HK-2 (cell line): ENCODE results near the gene TPO.

ENCODE experiments used
- DNase-seq: peaks from one replicate; pipeline ENCODE4 v3.0.0-alpha.2; 2018; ENCODE audit not compliant: unreplicated experiment

The TPO gene

GRCh38 chr2:1448009-1448408 lies 34.7 kb downstream of the TPO start:
- no peak for DNase-seq

DNA sequence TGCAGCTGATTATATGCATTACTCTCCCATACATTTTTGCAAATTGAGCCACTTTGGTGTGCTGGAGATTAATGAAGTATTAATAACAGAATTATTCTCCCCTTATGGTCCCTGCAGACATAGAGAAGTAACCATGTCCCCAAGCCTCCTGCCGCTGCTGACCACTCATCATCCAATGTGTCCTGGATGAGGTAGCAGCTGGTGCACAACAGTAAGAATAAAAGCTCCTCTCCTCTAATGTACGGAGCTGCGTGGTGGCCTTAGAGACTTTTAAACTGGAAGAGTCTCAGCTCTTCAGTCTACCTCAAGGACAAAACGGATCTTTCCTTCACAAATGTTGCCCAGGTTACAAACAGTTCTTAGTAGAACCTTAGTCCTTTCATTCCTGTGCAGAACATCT lies 37.7 kb downstream of the TPO start:
- no peak for DNase-seq

DNA sequence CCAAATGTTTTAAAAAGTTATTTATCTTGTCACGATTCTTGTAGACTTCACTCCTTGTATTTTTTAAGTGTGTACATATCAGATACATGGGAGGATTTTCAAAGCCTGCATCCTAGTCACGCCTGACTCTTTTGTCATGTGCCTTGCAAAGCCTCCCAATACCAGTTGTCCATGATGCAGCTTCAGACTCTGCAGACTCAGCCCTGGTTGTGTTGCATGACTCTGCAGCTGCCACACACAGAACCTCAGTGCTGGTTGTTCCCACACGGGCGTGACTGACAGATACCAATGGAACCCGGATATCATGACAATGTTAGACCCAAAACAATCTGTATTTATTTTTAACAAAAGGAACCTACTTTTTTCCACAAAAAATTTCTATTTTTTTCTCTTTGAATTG lies 38.2 kb downstream of the TPO start:
- DNase-seq, result no peak

DNA sequence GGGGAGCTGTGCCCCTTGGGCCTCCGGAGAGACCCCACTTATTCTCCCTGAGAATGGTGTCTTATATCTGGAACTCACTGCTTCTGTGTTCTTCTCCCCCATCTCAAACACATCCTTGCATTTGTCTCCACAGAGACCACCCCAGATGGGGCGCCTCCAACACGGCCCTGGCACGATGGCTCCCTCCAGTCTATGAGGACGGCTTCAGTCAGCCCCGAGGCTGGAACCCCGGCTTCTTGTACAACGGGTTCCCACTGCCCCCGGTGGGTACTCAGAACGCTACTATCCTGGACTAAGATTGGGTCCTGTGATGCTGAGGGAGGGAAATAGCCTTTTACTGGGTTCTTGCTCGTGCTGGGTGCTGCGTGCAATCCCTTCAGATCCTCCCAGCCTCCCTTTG lies 40.3 kb downstream of the TPO start:
- no peak for DNase-seq

DNA sequence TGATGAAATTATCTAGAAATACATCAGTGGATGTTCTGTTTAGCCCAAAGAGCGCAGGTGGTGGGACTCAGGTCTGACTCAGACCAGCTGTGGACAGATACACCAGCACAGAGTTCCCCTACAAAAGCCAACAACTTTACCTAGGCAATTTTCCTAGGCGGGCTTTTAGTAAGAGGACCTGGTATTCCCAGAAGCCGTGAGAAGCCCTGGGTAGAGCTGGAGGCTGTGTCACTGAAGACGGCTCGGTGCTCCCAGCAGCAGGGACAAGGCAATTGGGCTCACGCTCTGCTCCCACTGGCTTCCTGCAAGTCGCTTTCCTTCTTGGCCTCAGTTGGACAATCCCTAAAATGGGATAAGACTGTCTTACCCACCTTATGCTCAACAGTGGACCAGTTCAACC lies 41.1 kb downstream of the TPO start:
- DNase-seq, result no peak

GRCh38 chr2:1455466-1455865 lies 42.2 kb downstream of the TPO start:
- no peak for DNase-seq

DNA sequence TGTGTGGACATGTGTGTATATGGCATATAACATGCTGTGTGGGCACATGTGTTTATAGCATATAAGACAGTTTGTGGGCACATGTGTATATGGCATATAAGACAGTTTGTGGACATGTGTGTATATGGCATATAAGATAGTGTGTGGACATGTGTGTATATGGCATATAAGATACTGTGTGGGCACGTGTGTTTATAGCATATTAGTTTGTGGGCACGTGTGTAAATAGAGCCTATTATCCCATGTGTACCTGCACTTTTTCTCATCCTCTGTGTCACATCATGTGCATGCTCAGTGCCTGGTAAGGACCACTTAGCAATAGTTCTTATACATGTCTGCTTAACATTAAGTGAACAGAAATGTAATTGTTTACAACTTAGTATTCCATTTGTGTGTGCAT lies 45.2 kb downstream of the TPO start:
- DNase-seq, result no peak

DNA sequence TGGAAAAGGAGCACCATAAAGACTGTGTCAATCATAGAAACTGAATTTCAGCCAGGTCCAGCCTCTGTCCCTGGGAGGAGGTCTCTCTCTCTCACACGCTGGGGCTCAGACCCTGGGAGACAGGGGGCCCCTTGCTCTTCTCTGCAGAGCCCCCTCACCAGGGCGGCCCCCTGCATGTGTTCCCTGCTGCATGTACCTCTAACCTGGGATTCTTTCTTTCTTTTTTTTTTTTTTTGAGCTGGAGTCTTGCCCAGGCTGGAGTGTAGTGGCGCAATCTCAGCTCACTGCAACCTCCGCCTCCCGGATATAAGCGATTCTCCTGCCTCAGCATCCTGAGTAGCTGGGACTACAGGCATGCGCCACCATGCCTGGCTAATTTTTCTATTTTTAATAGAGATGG lies 46.5 kb downstream of the TPO start:
- no peak for DNase-seq

- DNase-seq, result no peak
Measured at GRCh38 chr2:1460851-1461418, 47.7 kb downstream of the TPO start.

GRCh38 chr2:1461507-1462390 lies 48.5 kb downstream of the TPO start:
- DNase-seq, result no peak

DNA sequence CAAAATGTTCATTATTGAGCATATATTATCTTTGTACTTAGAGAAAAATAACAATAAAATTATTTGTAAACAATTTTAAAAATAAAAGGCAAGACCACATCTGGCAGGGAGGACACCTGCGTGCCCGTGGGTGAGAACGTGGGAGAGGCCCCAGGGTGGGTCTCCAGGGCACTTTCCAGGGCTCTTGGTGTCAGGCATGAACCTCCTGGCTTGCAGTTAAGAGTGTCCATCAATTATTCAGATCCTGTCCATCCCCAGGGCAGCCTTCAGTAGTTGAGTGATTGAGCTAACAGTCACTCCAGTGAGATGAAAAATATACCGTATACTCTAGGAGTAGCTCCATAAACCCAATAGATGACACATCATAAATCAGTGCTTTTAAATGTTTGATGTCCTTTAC lies 49.7 kb downstream of the TPO start:
- DNase-seq, result no peak

DNA sequence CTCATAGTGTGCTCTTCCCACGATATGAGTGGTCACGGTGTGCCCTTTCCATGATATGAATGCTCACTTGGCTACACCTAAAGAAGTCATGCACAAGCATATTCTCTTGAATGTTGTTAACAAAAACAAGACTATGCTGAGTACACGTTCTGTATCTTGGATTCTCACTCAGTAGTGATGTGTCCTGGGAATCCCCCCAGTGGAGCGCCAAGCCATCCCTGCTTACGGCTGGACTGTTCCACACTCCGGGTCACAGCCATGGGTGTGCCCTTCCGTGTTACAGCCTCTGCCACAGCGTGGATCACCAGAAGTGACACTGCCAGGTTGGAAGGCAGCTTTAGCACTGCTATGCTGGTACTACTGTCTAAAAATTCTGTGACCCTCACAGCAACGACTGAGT lies 59.1 kb downstream of the TPO start:
- DNase-seq, result no peak

DNA sequence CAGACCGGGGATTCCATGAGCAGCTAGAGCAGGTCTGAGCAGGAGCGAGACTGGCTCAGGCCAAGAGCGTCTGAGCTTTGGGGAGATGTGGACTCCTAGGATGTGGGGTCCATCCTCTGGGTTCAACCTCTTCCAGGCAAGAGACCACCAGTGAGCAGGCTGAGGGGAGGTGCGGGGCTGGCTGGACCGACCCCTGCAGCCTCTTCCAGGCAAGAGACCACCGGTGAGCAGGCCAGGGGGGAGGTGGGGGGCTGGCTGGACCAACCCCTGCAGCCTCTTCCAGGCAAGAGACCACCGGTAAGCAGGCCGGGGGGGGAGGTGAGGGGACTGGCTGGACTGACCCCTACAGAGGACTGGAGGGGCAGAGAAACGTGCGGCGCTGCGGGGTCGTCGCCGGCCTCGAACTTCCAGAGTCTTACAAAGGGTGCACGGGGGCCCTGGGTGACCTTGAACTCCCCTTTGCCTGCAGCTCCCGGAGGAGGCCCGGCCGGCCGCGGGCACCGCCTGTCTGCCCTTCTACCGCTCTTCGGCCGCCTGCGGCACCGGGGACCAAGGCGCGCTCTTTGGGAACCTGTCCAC lies 63.4 kb downstream of the TPO start:
- no peak for DNase-seq

GRCh38 chr2:1477196-1478040 lies 64.2 kb downstream of the TPO start:
- DNase-seq, result no peak

DNA sequence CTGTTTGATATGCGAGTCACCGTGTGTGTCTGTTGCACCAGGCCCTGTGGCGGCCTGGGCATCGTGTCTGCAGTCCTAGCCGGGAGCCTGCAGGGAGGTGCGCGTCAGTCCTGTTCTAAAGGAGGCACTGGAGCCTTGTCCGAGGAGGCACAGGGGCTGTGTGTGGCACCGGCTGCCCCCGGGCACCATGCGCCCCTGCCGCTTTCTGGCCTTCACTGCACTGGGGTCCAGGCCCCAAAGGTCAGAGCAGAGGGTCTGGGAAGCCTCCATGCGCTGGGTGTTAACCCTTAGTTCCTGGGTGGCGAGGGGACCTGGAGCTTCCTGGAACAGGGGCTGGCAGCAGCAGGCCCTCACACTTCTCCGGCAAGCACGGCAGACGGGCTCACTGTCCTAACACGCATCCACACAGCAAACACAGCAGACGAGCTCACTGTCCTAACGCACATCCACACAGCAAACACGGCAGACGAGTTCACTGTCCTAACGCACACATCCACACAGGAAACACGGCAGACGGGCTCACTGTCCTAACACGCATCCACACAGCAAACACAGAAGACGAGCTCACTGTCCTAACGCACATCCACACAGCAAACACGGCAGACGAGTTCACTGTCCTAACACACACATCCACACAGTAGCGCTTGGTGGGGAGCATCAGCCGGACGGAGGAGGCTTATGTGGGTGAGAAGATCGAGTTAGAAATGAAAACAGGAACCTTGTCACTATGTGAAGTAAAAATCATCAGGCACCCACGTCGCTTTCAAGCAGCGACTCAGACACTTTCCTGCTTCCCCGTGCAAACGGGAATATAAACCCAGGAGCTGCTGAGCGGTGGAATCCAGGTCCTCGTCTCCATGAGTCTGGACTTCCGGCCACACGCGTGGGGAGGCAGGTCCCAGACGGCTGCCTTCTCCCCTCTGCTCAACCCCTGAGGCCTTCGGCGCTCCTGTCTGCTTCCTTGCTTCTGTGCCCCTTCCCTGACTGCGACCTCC lies 65.3 kb downstream of the TPO start:
- DNase-seq, result no peak

GRCh38 chr2:1479346-1479745 lies 66.1 kb downstream of the TPO start:
- no peak for DNase-seq

DNA sequence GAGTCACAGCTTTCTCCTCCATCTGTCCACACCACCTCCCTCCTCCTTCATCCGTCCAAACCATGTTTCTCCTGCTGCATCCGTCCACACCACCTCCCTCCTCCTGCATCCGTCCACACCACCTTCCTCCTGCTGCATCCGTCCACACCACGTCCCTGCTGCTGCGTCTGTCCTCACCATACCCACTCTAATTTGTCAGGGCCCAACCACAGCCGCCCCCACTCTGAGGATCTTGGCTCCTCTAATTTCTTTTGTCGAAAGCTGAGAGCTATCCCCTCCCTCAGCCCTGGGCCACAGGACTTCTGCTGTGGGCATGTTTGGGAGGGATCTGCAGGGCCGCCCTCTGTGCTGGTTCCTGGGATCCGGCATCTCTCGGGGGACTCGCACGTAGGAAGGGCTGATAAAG lies 67.4 kb downstream of the TPO start:
- DNase-seq, result no peak

GRCh38 chr2:1481406-1482252 lies 68.4 kb downstream of the TPO start:
- DNase-seq, result no peak

DNA sequence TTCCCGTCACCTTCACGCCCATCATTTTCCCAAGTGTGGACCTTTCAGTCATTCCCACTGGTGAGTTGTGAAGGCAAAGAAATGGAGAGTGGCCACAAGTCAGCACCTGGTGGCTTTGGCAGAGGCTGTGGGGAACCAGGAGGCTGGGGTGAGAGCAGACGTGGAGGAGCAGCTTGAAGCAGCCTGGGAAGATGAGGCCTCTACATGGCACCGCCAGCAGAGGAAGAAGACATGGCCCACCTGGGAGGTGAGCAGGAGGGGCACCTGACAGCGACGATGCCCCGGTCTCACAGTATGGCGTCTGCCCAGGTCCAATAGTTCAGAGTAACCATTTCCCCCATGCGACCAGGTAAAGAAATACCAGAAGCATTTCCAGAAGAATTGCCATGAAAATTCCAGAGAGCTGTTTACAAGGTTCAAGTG lies 69.0 kb downstream of the TPO start:
- no peak for DNase-seq

DNA sequence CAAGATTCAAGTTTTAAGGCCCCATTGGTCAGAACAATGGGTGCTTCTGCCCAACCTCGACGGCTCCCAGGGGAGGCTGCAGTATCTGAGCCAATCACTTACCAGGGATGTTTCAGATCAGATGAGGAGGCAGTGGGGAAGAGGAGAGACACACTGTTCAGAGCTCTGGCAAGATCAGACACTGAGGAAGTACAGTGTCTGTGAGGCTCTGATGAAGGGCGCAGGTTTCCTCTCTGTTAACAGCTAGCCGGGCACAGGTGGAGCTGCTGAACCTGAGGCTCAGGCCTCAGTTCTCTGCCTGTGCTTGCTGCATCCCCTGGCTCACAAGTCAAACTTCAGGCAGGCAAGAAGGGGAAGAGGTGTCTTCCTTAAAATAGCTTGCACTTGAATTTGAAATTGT lies 69.7 kb downstream of the TPO start:
- DNase-seq, result no peak
